Measurements from ENCODE around the gene GALNT14. TPM values are rescaled to one million over a fixed set of nuclear protein-coding genes. Genes with fewer than 3 reads are reported as not detected.

Gene GALNT14
- total RNA-seq, 1 donor from 2014 or later: 54.6 TPM

DNA sequence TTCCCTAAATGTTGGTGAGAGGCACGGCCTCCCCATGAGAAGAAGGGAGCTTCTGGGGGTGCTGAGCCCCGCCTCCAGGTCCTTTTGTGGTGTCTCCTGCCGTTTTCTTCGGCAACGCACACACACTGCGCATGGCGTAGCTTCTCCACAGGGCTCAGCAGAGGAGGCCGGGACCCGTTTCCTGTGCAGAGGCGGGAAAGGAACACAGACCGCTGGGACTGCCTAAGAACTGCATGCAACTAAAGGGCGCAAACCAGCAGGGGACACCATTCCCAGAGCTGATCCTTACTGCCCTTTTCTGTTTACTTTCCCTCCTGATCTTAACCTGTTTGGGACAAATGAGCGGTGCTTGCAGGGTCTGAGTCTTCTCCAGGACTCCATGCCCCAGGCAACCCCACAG lies 240.7 kb downstream of the GALNT14 start:
- DNase-seq (ENCODE audit: low read depth): no peak
- TF ChIP-seq, protein P1, sequence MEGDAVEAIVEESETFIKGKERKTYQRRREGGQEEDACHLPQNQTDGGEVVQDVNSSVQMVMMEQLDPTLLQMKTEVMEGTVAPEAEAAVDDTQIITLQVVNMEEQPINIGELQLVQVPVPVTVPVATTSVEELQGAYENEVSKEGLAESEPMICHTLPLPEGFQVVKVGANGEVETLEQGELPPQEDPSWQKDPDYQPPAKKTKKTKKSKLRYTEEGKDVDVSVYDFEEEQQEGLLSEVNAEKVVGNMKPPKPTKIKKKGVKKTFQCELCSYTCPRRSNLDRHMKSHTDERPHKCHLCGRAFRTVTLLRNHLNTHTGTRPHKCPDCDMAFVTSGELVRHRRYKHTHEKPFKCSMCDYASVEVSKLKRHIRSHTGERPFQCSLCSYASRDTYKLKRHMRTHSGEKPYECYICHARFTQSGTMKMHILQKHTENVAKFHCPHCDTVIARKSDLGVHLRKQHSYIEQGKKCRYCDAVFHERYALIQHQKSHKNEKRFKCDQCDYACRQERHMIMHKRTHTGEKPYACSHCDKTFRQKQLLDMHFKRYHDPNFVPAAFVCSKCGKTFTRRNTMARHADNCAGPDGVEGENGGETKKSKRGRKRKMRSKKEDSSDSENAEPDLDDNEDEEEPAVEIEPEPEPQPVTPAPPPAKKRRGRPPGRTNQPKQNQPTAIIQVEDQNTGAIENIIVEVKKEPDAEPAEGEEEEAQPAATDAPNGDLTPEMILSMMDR (IDR thresholded peaks at IDR 0.05; ENCODE audit: insufficient read depth, low read length, poor library complexity, severe bottlenecking): no peak
- Histone ChIP-seq H3K36me3 (ENCODE audit: control insufficient read depth, insufficient read depth, low read length) (peaks cover 3% of the 10 kb centered on the region), H3K4me3 (ENCODE audit: low read depth, low read length) (no peak overlapping the region), H3K27me3 (ENCODE audit: control insufficient read depth, insufficient read depth, low read length) (no peaks in the 10 kb centered on the region)

DNA sequence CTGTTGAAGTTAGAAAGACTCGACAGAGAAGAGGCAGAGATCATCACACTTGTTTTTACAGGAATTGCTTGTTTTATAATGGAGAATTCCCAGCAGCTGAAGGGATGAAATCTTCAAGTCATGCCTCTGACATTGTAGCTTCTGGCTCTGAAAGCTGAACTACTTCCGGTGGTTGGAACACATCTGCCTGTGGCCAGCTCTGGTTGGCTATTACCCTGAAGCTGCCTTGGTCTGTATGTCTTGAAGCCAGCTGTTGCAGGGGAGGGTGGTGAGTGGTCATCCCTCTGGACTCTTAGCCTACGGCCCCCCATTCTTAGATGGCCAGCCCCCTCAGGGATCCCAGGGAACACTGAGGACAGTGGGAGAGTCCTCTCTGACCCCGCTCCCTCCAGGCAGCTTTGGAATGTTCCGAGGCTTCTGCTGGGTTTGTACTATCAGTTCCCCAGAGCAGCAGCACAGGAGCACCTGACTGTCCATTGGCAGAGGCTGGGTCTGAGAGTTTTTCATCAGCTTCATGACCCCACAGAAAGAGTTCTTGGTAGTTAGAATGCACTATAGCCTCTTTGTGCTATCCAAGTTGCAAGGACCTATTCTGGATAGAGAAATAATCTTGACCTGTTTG lies 243.6 kb downstream of the GALNT14 start:
- no peaks in the 10 kb centered on the region for H3K27me3 ChIP-seq (ENCODE audit: control insufficient read depth, insufficient read depth, low read length)
- no peak for DNase-seq (ENCODE audit: low read depth)
- TF ChIP-seq, protein P1 (IDR thresholded peaks at IDR 0.05; ENCODE audit: insufficient read depth, low read length, poor library complexity, severe bottlenecking): no peak
- H3K36me3 ChIP-seq (ENCODE audit: control insufficient read depth, insufficient read depth, low read length): peaks cover 2% of the 10 kb centered on the region
- H3K4me3 ChIP-seq (ENCODE audit: low read depth, low read length): no peak overlapping the region

- DNase-seq (ENCODE audit: low read depth): no peak
Observed at GRCh38 chr2:30888852-30889409, 249.3 kb downstream of the GALNT14 start.

GRCh38 chr2:30886080-30886479 lies 252.2 kb downstream of the GALNT14 start:
- TF ChIP-seq, protein P1 (IDR thresholded peaks at IDR 0.05; ENCODE audit: insufficient read depth, low read length, poor library complexity, severe bottlenecking): no peak
- no peaks in the 10 kb centered on the region for H3K27me3 ChIP-seq (ENCODE audit: control insufficient read depth, insufficient read depth, low read length)
- no peak for DNase-seq (ENCODE audit: low read depth)
- no peak overlapping the region for H3K4me3 ChIP-seq (ENCODE audit: low read depth, low read length)
- H3K36me3 ChIP-seq (ENCODE audit: control insufficient read depth, insufficient read depth, low read length): no peaks in the 10 kb centered on the region

More at GRCh38 chr2:30888852-30889409, 249.3 kb downstream of the GALNT14 start:
- Histone ChIP-seq H3K27me3 (ENCODE audit: control insufficient read depth, insufficient read depth, low read length) (no peaks in the 10 kb centered on the region), H3K4me3 (ENCODE audit: low read depth, low read length) (no peak overlapping the region), H3K36me3 (ENCODE audit: control insufficient read depth, insufficient read depth, low read length) (no peaks in the 10 kb centered on the region)
- TF ChIP-seq, protein P1 (IDR thresholded peaks at IDR 0.05; ENCODE audit: insufficient read depth, low read length, poor library complexity, severe bottlenecking): no peak

DNA sequence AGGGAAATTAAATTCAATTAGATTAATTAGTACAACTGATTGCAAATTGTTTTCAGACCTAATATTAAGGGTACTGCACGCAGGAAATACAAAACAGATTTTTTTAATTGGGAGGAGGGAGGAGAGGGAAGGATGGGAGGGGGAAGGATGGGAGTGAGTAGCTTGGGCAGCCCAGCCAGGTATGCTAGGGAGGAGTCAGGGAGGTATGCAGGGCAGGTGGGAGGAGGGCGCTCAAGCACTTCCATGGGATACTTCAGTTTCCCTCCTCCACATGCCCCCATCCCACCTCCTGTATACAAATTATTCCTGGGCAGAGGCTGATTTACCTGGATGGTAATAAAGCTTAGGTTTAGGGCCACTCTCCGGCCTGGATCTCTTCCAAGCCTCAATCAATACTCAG lies 254.4 kb downstream of the GALNT14 start:
- TF ChIP-seq, protein P1 (IDR thresholded peaks at IDR 0.05; ENCODE audit: insufficient read depth, low read length, poor library complexity, severe bottlenecking): no peak
- Histone ChIP-seq H3K27me3 (ENCODE audit: control insufficient read depth, insufficient read depth, low read length) (no peaks in the 10 kb centered on the region), H3K36me3 (ENCODE audit: control insufficient read depth, insufficient read depth, low read length) (no peaks in the 10 kb centered on the region), H3K4me3 (ENCODE audit: low read depth, low read length) (no peak overlapping the region)
- no peak for DNase-seq (ENCODE audit: low read depth)

GRCh38 chr2:30883184-30883583 lies 255.1 kb downstream of the GALNT14 start:
- Histone ChIP-seq H3K27me3 (ENCODE audit: control insufficient read depth, insufficient read depth, low read length) (no peaks in the 10 kb centered on the region), H3K36me3 (ENCODE audit: control insufficient read depth, insufficient read depth, low read length) (no peaks in the 10 kb centered on the region), H3K4me3 (ENCODE audit: low read depth, low read length) (no peak overlapping the region)
- no peak for DNase-seq (ENCODE audit: low read depth)
- TF ChIP-seq, protein P1 (IDR thresholded peaks at IDR 0.05; ENCODE audit: insufficient read depth, low read length, poor library complexity, severe bottlenecking): no peak

Measured in kidney epithelial cell (primary cell).